SKM-1 treated with dmso at 0.1 percent for 144 hours (cell line): ENCODE results near the gene STK31.
"Not testable (repeated sequence)": the region's sequence is repeated elsewhere in the genome, so short reads cannot be mapped to it uniquely, and the experiment has no call there.

Experiments
- DNase-seq: peaks from one replicate; lab custom pipeline; 2025; ENCODE audit not compliant: unreplicated experiment; lab: John Stamatoyannopoulos, UW

The STK31 gene

GRCh38 chr7:23712368-23713284, 2.6 kb downstream of the STK31 start:
- peak; percentile 27 for DNase-seq

- DNase-seq, result no peak
Measured at GRCh38 chr7:23713285-23714149, 3.5 kb downstream of the STK31 start.

- DNase-seq, result no peak
Measured at GRCh38 chr7:23714150-23714464, 4.1 kb downstream of the STK31 start.

- no peak for DNase-seq
Measured at GRCh38 chr7:23714579-23714978, 4.6 kb downstream of the STK31 start.

- DNase-seq, result no peak
Measured at GRCh38 chr7:23715099-23715498, 5.1 kb downstream of the STK31 start.

- no peak for DNase-seq
Measured at GRCh38 chr7:23717788-23718187, 7.8 kb downstream of the STK31 start.

GRCh38 chr7:23721456-23721855, 11.4 kb downstream of the STK31 start:
- DNase-seq, result no peak

- not testable (repeated sequence) for DNase-seq
Measured at GRCh38 chr7:23722587-23723216, 12.7 kb downstream of the STK31 start.

GRCh38 chr7:23724113-23724512, 14.1 kb downstream of the STK31 start:
- DNase-seq, result not testable (repeated sequence)

- no peak for DNase-seq
Measured at GRCh38 chr7:23742051-23742450, 32.0 kb downstream of the STK31 start.

- no peak for DNase-seq
Measured at GRCh38 chr7:23743226-23743625, 33.2 kb downstream of the STK31 start.

GRCh38 chr7:23746629-23747028, 36.6 kb downstream of the STK31 start:
- no peak for DNase-seq

GRCh38 chr7:23751852-23752251, 41.8 kb downstream of the STK31 start:
- no peak for DNase-seq

GRCh38 chr7:23758839-23759238, 48.8 kb downstream of the STK31 start:
- not testable (repeated sequence) for DNase-seq

- no peak for DNase-seq
Measured at GRCh38 chr7:23759671-23760391, 49.8 kb downstream of the STK31 start.

- no peak for DNase-seq
Measured at GRCh38 chr7:23765943-23766342, 55.9 kb downstream of the STK31 start.

GRCh38 chr7:23767514-23767913, 57.5 kb downstream of the STK31 start:
- no peak for DNase-seq

- DNase-seq, result no peak
Measured at GRCh38 chr7:23768022-23768421, 58.0 kb downstream of the STK31 start.

- DNase-seq, result not testable (repeated sequence)
Measured at GRCh38 chr7:23779185-23779800, 69.3 kb downstream of the STK31 start.

GRCh38 chr7:23783115-23783514, 73.1 kb downstream of the STK31 start:
- DNase-seq, result no peak
